ENCODE results near the gene TMEM62.

TMEM62 gene

DNA sequence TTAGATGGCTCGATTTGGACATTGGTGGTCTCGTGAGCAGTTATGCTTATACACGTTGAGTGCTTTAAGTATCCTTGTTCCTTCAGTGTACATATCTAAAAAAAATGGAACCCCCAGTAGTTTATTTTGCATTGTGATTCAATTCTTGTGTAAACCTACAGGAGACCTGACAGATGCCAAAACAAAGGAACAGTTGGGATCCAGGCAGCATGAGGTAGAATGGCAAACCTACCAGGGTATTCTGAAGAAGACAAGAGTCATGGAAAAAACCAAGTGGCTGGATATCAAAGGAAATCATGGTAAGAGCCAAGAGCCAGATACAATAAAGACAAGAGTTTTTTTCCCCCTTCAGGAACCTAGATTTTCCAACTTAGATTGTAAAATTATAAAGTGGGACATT is 2.0 kb downstream of the TMEM62 start:
- TF ChIP-seq CTCF (conservative IDR thresholded peaks at IDR 0.05; ENCODE audit: low read length) (no peak), EZH2phosphoT487 (IDR thresholded peaks at IDR 0.05; ENCODE audit: borderline replicate concordance) (no peak)
- Histone ChIP-seq H3F3A (ENCODE audit: low read depth) (no peaks in the 10 kb centered on the region), H3K4me1 (ENCODE audit: insufficient read depth, low read length, poor library complexity, severe bottlenecking) (peaks cover 16% of the 10 kb centered on the region), H3K79me2 (ENCODE audit: insufficient read depth, low read length) (peaks cover 18% of the 10 kb centered on the region), H2AFZ (ENCODE audit: low read length) (no peak overlapping the region), H3K36me3 (ENCODE audit: insufficient read depth, low read length) (peaks cover 5% of the 10 kb centered on the region; the same call in 1 of the 2 replicates), H4K20me1 (ENCODE audit: insufficient read depth, low read length, poor library complexity, severe bottlenecking) (peaks cover 4% of the 10 kb centered on the region), H3K4me2 (ENCODE audit: low read depth, low read length, poor library complexity, severe bottlenecking) (peak overlapping the region; percentile 99), H3K9me2 (replicated peaks; ENCODE audit: low read depth, low read length) (no peaks in the 10 kb centered on the region), H3K27me3 (ENCODE audit: insufficient read depth, low read length, poor library complexity, severe bottlenecking) (no peaks in the 10 kb centered on the region), H3K9me3 (ENCODE audit: insufficient read depth, low read depth, low read length) (no peaks in the 10 kb centered on the region), H3K4me3 (ENCODE audit: low read length, poor library complexity, severe bottlenecking) (peak overlapping the region; percentile 87), H3K9ac (ENCODE audit: low read depth, low read length, poor library complexity, severe bottlenecking) (no peak overlapping the region)

GRCh38 chr15:43143203-43143941 is 10.0 kb downstream of the TMEM62 start:
- Histone ChIP-seq H3K4me2 (ENCODE audit: low read depth, low read length, poor library complexity, severe bottlenecking) (no peak overlapping the region), H3K27me3 (ENCODE audit: insufficient read depth, low read length, poor library complexity, severe bottlenecking) (no peaks in the 10 kb centered on the region)

DNA sequence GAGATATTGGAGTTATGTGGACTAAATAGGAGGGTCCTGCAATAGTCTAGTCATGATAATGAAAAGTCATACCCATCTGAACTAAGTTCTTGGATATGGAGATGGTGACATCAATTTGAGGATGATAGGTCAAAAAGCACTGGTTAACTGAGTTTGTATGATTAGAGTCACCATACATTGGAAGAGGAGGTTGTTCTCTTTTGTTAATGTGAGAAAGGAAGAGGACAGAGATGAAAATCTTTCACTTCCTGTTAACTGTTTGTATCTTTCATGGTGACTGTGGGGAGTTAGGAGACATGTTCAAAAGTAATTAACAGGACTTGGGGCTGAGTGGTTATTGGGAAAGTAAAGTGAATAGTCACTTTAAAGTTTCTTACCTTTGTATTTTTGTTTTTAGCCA is 11.1 kb downstream of the TMEM62 start:
- H2AFZ ChIP-seq (ENCODE audit: low read length), result no peak overlapping the region
- peaks cover 5% of the 10 kb centered on the region; the same call in 1 of the 2 replicates for H3K36me3 ChIP-seq (ENCODE audit: insufficient read depth, low read length)
- H3K9me2 ChIP-seq (replicated peaks; ENCODE audit: low read depth, low read length), result no peaks in the 10 kb centered on the region
- no peaks in the 10 kb centered on the region for H3K27me3 ChIP-seq (ENCODE audit: insufficient read depth, low read length, poor library complexity, severe bottlenecking)
- H3K9ac ChIP-seq (ENCODE audit: low read depth, low read length, poor library complexity, severe bottlenecking), result no peak overlapping the region
- no peaks in the 10 kb centered on the region for H3F3A ChIP-seq (ENCODE audit: low read depth)
- no peaks in the 10 kb centered on the region for H4K20me1 ChIP-seq (ENCODE audit: insufficient read depth, low read length, poor library complexity, severe bottlenecking)
- peaks cover 13% of the 10 kb centered on the region for H3K4me1 ChIP-seq (ENCODE audit: insufficient read depth, low read length, poor library complexity, severe bottlenecking)
- TF ChIP-seq CTCF (conservative IDR thresholded peaks at IDR 0.05; ENCODE audit: low read length) (no peak), EZH2phosphoT487 (IDR thresholded peaks at IDR 0.05; ENCODE audit: borderline replicate concordance) (no peak)
- H3K4me2 ChIP-seq (ENCODE audit: low read depth, low read length, poor library complexity, severe bottlenecking), result peak overlapping the region; percentile 18
- H3K9me3 ChIP-seq (ENCODE audit: insufficient read depth, low read depth, low read length), result no peaks in the 10 kb centered on the region; the same call in 1 of the 2 replicates
- H3K79me2 ChIP-seq (ENCODE audit: insufficient read depth, low read length), result no peaks in the 10 kb centered on the region
- H3K4me3 ChIP-seq (ENCODE audit: low read length, poor library complexity, severe bottlenecking), result peak overlapping the region; percentile 1

More at GRCh38 chr15:43143203-43143941, 10.0 kb downstream of the TMEM62 start:
- Histone ChIP-seq H3F3A (ENCODE audit: low read depth) (no peaks in the 10 kb centered on the region), H3K9me3 (ENCODE audit: insufficient read depth, low read depth, low read length) (no peaks in the 10 kb centered on the region; the same call in 1 of the 2 replicates), H3K9me2 (replicated peaks; ENCODE audit: low read depth, low read length) (no peaks in the 10 kb centered on the region), H4K20me1 (ENCODE audit: insufficient read depth, low read length, poor library complexity, severe bottlenecking) (no peaks in the 10 kb centered on the region), H3K9ac (ENCODE audit: low read depth, low read length, poor library complexity, severe bottlenecking) (no peak overlapping the region), H3K4me3 (ENCODE audit: low read length, poor library complexity, severe bottlenecking) (no peak overlapping the region), H3K79me2 (ENCODE audit: insufficient read depth, low read length) (no peaks in the 10 kb centered on the region), H2AFZ (ENCODE audit: low read length) (no peak overlapping the region), H3K36me3 (ENCODE audit: insufficient read depth, low read length) (peaks cover 5% of the 10 kb centered on the region; the same call in 1 of the 2 replicates), H3K4me1 (ENCODE audit: insufficient read depth, low read length, poor library complexity, severe bottlenecking) (peaks cover 13% of the 10 kb centered on the region)
- TF ChIP-seq EZH2phosphoT487 (IDR thresholded peaks at IDR 0.05; ENCODE audit: borderline replicate concordance) (no peak), CTCF (conservative IDR thresholded peaks at IDR 0.05; ENCODE audit: low read length) (peak; percentile 27; the same call in 1 of the 2 replicates)
